ENCODE data around the gene ITIH5.

The ITIH5 gene

DNA sequence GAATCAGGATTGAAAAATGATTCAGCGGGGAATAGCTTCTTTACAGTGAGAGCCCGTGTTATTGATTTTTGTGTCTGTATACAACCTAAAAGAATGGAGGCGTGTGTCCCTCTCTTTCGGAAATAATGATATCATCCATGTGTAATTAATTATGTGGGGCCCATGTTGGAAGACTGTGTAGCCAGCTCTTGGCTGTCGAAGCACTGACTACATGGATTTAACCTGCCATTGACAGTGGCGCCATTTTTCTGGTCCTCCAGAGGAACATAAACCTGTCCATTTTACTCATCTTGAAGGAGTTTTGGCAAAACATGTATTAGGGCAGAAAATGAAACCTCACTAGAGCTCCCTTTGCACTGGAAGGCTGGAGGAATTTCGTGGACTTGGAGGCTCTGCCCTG, 119.6 kb downstream of the ITIH5 start:
- H3K4me3 ChIP-seq (ENCODE audit: control insufficient read depth, low read depth, low read length) = no peak overlapping the region
- TF ChIP-seq, protein P1, sequence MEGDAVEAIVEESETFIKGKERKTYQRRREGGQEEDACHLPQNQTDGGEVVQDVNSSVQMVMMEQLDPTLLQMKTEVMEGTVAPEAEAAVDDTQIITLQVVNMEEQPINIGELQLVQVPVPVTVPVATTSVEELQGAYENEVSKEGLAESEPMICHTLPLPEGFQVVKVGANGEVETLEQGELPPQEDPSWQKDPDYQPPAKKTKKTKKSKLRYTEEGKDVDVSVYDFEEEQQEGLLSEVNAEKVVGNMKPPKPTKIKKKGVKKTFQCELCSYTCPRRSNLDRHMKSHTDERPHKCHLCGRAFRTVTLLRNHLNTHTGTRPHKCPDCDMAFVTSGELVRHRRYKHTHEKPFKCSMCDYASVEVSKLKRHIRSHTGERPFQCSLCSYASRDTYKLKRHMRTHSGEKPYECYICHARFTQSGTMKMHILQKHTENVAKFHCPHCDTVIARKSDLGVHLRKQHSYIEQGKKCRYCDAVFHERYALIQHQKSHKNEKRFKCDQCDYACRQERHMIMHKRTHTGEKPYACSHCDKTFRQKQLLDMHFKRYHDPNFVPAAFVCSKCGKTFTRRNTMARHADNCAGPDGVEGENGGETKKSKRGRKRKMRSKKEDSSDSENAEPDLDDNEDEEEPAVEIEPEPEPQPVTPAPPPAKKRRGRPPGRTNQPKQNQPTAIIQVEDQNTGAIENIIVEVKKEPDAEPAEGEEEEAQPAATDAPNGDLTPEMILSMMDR (conservative IDR thresholded peaks at IDR 0.05; ENCODE audit: control insufficient read depth, insufficient read depth, low read depth, low read length) = no peak
- no peak for DNase-seq (ENCODE audit: low read depth)

DNA sequence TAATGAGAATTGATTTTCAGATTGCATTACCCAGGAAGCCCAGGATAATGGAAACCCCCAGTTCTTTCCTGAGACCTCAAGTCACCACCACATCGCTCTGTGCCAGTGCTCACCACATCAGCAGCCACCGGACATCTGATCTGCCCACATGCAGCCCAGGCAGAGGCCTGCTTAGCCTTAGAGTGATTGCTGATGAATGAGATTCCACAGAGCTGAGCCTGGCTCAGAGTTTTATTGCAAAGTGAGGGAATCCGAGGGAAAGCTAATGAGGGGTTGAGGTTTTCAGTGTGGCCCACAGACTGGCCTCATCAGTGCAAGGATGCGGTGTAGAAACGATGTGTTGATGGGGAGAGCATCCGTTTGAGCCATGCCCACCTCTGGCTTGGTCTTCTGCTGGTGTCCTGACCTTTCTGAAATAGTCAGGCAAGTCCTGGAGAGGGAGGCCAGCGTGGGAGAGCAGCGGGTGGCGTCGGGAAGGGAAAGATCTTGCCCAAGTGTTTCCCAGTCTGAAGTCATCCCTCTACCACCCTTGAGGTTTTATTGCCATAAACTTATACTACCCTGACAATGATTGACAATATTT, 120.3 kb downstream of the ITIH5 start:
- TF ChIP-seq, protein P1 (conservative IDR thresholded peaks at IDR 0.05; ENCODE audit: control insufficient read depth, insufficient read depth, low read depth, low read length) = no peak
- H3K4me3 ChIP-seq (ENCODE audit: control insufficient read depth, low read depth, low read length) = no peak overlapping the region
- DNase-seq (ENCODE audit: low read depth) = no peak

DNA sequence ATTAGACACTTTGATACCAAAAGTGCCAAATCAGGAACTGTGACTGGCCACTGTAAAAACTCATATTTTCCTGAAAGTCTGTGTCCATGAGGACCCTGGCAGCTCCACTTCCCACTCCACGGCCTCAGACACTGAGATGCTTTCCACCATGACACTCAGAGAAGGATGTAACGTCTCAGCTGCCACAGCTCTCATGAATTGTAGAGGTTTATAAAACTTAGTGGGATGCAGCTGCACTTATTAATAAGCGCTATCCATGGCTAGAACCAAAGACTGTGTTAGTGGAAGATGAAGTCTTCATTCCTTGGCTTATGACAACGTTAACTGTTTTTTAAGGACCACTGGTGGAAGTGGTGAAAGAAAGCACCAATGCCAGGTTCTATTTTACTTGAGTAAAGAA, 121.0 kb downstream of the ITIH5 start:
- TF ChIP-seq, protein P1 (conservative IDR thresholded peaks at IDR 0.05; ENCODE audit: control insufficient read depth, insufficient read depth, low read depth, low read length) = no peak
- no peak for DNase-seq (ENCODE audit: low read depth)
- H3K4me3 ChIP-seq (ENCODE audit: control insufficient read depth, low read depth, low read length) = no peak overlapping the region

DNA sequence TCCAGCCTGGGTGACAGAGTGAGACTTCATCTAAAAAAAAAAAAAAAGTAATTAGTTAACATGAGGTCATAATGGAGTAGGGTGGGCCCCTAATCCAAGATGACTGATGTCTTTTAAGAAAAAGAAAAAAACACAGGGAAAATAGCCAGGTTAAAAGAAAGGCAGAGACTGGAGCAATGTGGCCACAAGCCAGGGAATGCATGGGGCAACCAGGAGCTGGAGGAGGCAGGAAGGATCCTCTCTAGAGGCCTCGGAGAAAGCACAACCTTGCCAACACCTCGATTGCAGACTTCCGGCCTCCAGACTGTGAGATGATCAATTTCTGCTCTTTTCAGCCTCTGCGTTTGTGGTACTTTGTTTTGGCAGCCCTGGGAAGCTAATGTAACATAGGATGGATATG, 121.5 kb downstream of the ITIH5 start:
- TF ChIP-seq, protein P1 (conservative IDR thresholded peaks at IDR 0.05; ENCODE audit: control insufficient read depth, insufficient read depth, low read depth, low read length) = no peak
- H3K4me3 ChIP-seq (ENCODE audit: control insufficient read depth, low read depth, low read length) = no peak overlapping the region
- DNase-seq (ENCODE audit: low read depth) = no peak

DNA sequence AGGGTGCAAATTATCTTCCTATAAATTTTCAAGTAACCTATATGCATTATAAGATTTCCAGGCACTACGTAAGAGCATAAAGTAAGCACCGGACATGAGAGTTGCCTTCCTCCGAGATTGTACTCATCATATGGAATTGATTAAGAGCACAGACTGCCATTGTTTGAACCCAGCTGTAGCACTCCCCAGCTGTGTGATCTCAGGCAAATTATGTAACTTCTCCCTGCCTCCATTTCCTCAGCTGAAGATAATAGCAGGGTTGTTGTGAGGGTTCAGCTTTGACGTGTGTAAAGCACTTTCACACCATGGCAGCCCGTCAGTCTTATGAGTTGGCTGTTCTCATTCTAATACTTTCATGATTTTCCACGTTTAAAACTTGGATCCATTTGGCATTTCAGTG, 122.6 kb downstream of the ITIH5 start:
- DNase-seq (ENCODE audit: low read depth) = peak; percentile 53
- TF ChIP-seq, protein P1 (conservative IDR thresholded peaks at IDR 0.05; ENCODE audit: control insufficient read depth, insufficient read depth, low read depth, low read length) = no peak
- H3K4me3 ChIP-seq (ENCODE audit: control insufficient read depth, low read depth, low read length) = no peak overlapping the region

DNA sequence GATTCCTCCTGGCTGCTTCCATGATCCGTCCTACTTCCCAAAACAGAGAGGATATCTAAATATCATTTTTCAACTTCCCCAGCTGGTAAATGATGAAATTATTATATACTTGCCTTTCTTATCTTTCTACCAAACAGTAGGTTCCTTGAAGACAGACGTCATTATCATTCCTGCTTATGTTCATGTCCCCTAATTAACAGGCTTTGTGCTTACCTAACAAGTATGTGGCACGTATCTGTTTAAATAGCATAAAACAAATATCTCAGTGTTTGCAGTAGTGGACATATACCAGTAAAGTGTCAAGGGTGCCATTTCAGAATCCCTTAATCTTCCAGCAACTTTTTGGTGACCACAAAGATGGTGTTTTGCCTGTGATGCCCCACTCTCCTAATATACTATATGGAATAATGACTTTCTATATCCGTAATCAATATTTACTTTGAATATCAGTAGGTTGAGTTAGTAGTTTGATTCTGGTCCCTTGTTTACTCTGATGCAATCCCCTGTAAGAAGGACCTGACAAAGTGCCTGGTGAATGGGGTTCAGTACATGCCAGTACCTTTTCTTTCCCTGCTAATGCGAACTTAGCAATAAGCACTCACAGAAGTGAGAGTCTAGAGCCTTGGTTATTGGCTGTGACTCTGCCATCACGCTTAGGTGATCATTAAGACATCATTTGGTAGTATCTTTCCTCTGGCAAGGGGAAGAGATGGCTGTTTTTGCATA, 124.4 kb downstream of the ITIH5 start:
- no peak overlapping the region for H3K4me3 ChIP-seq (ENCODE audit: control insufficient read depth, low read depth, low read length)
- TF ChIP-seq, protein P1 (conservative IDR thresholded peaks at IDR 0.05; ENCODE audit: control insufficient read depth, insufficient read depth, low read depth, low read length) = no peak
- DNase-seq (ENCODE audit: low read depth) = no peak

Data from fibroblast of mammary gland (primary cell).